ENCODE data around the gene ASAP3.

GRCh38 chr1:23533246-23534023 is 49.5 kb upstream of the ASAP3 start:
- TF ChIP-seq CTCF (IDR thresholded peaks at IDR 0.05) (no peak), ZFX (IDR thresholded peaks at IDR 0.05; ENCODE audit: borderline replicate concordance) (no peak)
